ENCODE data around the gene KLF13.

KLF13 gene

GRCh38 chr15:31373970-31374369 lies 47.3 kb downstream of the KLF13 start:
- peaks cover 1% of the 10 kb centered on the region; the same call in 1 of the 2 replicates for H3F3A ChIP-seq (ENCODE audit: insufficient read depth, low read length)
- no peak overlapping the region for H3K9ac ChIP-seq (ENCODE audit: low read length)
- peaks cover 7% of the 10 kb centered on the region; the same call in 1 of the 2 replicates for H4K20me1 ChIP-seq (ENCODE audit: insufficient read depth, low read length)
- no peak overlapping the region for H3K27ac ChIP-seq (ENCODE audit: low read length)
- peaks cover 83% of the 10 kb centered on the region for H3K79me2 ChIP-seq (ENCODE audit: low read length)
- H3K9me3 ChIP-seq (replicated peaks; ENCODE audit: insufficient read depth, low read length) = no peaks in the 10 kb centered on the region
- TF ChIP-seq EZH2phosphoT487 (IDR thresholded peaks at IDR 0.05; ENCODE audit: low read length) (no peak), EZH2 (optimal IDR thresholded peaks at IDR 0.05; ENCODE audit: low read depth, low read length) (no peak), CTCF (IDR thresholded peaks at IDR 0.05; ENCODE audit: low read length) (no peak)
- no peak overlapping the region for H3K4me3 ChIP-seq (ENCODE audit: low read length)
- no peaks in the 10 kb centered on the region for H3K27me3 ChIP-seq (replicated peaks; ENCODE audit: insufficient read depth, low read length)
- H3K4me1 ChIP-seq (ENCODE audit: low read length) = peaks cover 2% of the 10 kb centered on the region; the same call in 1 of the 2 replicates
- H3K9me2 ChIP-seq (replicated peaks; ENCODE audit: insufficient read depth, low read length) = no peaks in the 10 kb centered on the region
- H3K4me2 ChIP-seq (ENCODE audit: low read depth, low read length) = no peak overlapping the region
- H3K36me3 ChIP-seq (replicated peaks; ENCODE audit: insufficient read depth, low read length) = no peaks in the 10 kb centered on the region; the same call in 1 of the 2 replicates
- H2AFZ ChIP-seq (ENCODE audit: low read length) = no peak overlapping the region
- no peak for DNase-seq

GRCh38 chr15:31374489-31374888 lies 47.9 kb downstream of the KLF13 start:
- no peak overlapping the region for H2AFZ ChIP-seq (ENCODE audit: low read length)
- no peak for DNase-seq
- H3K36me3 ChIP-seq (replicated peaks; ENCODE audit: insufficient read depth, low read length) = no peaks in the 10 kb centered on the region; the same call in 1 of the 2 replicates
- no peaks in the 10 kb centered on the region for H3F3A ChIP-seq (ENCODE audit: insufficient read depth, low read length)
- H4K20me1 ChIP-seq (ENCODE audit: insufficient read depth, low read length) = peaks cover 7% of the 10 kb centered on the region; the same call in 1 of the 2 replicates
- H3K4me1 ChIP-seq (ENCODE audit: low read length) = no peaks in the 10 kb centered on the region
- no peak overlapping the region for H3K4me2 ChIP-seq (ENCODE audit: low read depth, low read length)
- no peak for TF ChIP-seq EZH2phosphoT487 (IDR thresholded peaks at IDR 0.05; ENCODE audit: low read length)
- TF ChIP-seq EZH2 (optimal IDR thresholded peaks at IDR 0.05; ENCODE audit: low read depth, low read length) = no peak
- no peak for TF ChIP-seq CTCF (IDR thresholded peaks at IDR 0.05; ENCODE audit: low read length)
- H3K9ac ChIP-seq (ENCODE audit: low read length) = no peak overlapping the region
- peaks cover 78% of the 10 kb centered on the region for H3K79me2 ChIP-seq (ENCODE audit: low read length)
- H3K27me3 ChIP-seq (replicated peaks; ENCODE audit: insufficient read depth, low read length) = no peaks in the 10 kb centered on the region
- H3K9me2 ChIP-seq (replicated peaks; ENCODE audit: insufficient read depth, low read length) = no peaks in the 10 kb centered on the region
- H3K27ac ChIP-seq (ENCODE audit: low read length) = no peak overlapping the region
- H3K9me3 ChIP-seq (replicated peaks; ENCODE audit: insufficient read depth, low read length) = no peaks in the 10 kb centered on the region
- H3K4me3 ChIP-seq (ENCODE audit: low read length) = no peak overlapping the region

- Histone ChIP-seq H3K9ac (ENCODE audit: low read length) (no peak overlapping the region), H3K27ac (ENCODE audit: low read length) (no peak overlapping the region), H3K79me2 (ENCODE audit: low read length) (peaks cover 73% of the 10 kb centered on the region), H3K4me3 (ENCODE audit: low read length) (no peak overlapping the region), H3K4me2 (ENCODE audit: low read depth, low read length) (no peak overlapping the region), H3K27me3 (replicated peaks; ENCODE audit: insufficient read depth, low read length) (no peaks in the 10 kb centered on the region), H4K20me1 (ENCODE audit: insufficient read depth, low read length) (peaks cover 7% of the 10 kb centered on the region; the same call in 1 of the 2 replicates), H3K36me3 (replicated peaks; ENCODE audit: insufficient read depth, low read length) (no peaks in the 10 kb centered on the region; the same call in 1 of the 2 replicates), H3F3A (ENCODE audit: insufficient read depth, low read length) (no peaks in the 10 kb centered on the region), H3K4me1 (ENCODE audit: low read length) (no peaks in the 10 kb centered on the region), H3K9me2 (replicated peaks; ENCODE audit: insufficient read depth, low read length) (no peaks in the 10 kb centered on the region), H3K9me3 (replicated peaks; ENCODE audit: insufficient read depth, low read length) (no peaks in the 10 kb centered on the region), H2AFZ (ENCODE audit: low read length) (no peak overlapping the region)
- DNase-seq = no peak
- TF ChIP-seq EZH2 (optimal IDR thresholded peaks at IDR 0.05; ENCODE audit: low read depth, low read length) (no peak), CTCF (IDR thresholded peaks at IDR 0.05; ENCODE audit: low read length) (no peak), EZH2phosphoT487 (IDR thresholded peaks at IDR 0.05; ENCODE audit: low read length) (no peak)
Measured at GRCh38 chr15:31374986-31375385, 48.4 kb downstream of the KLF13 start.
